ENCODE measurements around the gene CSNK1G2. TPM values are rescaled to one million over a fixed set of nuclear protein-coding genes. Genes with fewer than 3 reads are reported as not detected.

CSNK1G2 gene
- total and polyA plus RNA-seq, 2 experiments from 2014 or later: 39.6 to 147 TPM

GRCh38 chr19:1981253-1981652 lies 40.3 kb downstream of the CSNK1G2 start (continued):
- TF ChIP-seq ZNF331 (CRISPR knock-in tag; IDR thresholded peaks at IDR 0.05; ENCODE audit: low read depth): no peak
- no peak for TF ChIP-seq EZH2phosphoT487 (IDR thresholded peaks at IDR 0.05; ENCODE audit: unreplicated experiment)
- TF ChIP-seq STAT1 (IDR thresholded peaks at IDR 0.05; ENCODE audit: unreplicated experiment): no peak

GRCh38 chr19:1984357-1984756 lies 43.4 kb downstream of the CSNK1G2 start:
- Histone ChIP-seq H3K4me1 (ENCODE audit: insufficient read depth) (no peaks in the 10 kb centered on the region), H3K4me2 (no peak overlapping the region), H3K36me3 (ENCODE audit: insufficient read depth) (no peaks in the 10 kb centered on the region), H3F3A (replicated peaks; ENCODE audit: low read depth) (peaks cover 26% of the 10 kb centered on the region; the same call in 1 of the 2 replicates), H3K27ac (ENCODE audit: low read depth) (0 out of 2 replicates have a peak overlapping the region, but pooled peaks have one; percentile 32), H3K27me3 (ENCODE audit: insufficient read depth) (no peaks in the 10 kb centered on the region), H3K4me3 (no peak overlapping the region), H3K9me2 (ENCODE audit: insufficient read depth) (no peaks in the 10 kb centered on the region), H3K79me2 (replicated peaks; ENCODE audit: insufficient read depth) (no peaks in the 10 kb centered on the region), H4K20me1 (replicated peaks; ENCODE audit: insufficient read depth) (no peaks in the 10 kb centered on the region; the same call in none of the 2 replicates), H2AFZ (no peak overlapping the region)
- H3K36me3 Mint-ChIP-seq (ENCODE audit: low read depth): peaks cover 37% of the 10 kb centered on the region
- DNase-seq (ENCODE audit: low spot score) (no peak), ATAC-seq (no peak)
- H3K27ac Mint-ChIP-seq: no peak overlapping the region
- TF ChIP-seq EZH2phosphoT487 (IDR thresholded peaks at IDR 0.05; ENCODE audit: unreplicated experiment): no peak
- TF ChIP-seq EZH2 (IDR thresholded peaks at IDR 0.05; ENCODE audit: low read depth, unreplicated experiment): no peak
- no peak for TF ChIP-seq ZNF114 (CRISPR knock-in tag; IDR thresholded peaks at IDR 0.05)
- no peak for TF ChIP-seq STAT1 (IDR thresholded peaks at IDR 0.05; ENCODE audit: unreplicated experiment)
- no peak for TF ChIP-seq ETS1 (IDR thresholded peaks at IDR 0.05)
- H3K4me1 Mint-ChIP-seq: no peaks in the 10 kb centered on the region
- H3K4me3 Mint-ChIP-seq: no peak overlapping the region
- H3K9me3 Mint-ChIP-seq: no peaks in the 10 kb centered on the region
- H3K27me3 Mint-ChIP-seq (ENCODE audit: insufficient read depth, low read depth, poor library complexity): peaks cover 11% of the 10 kb centered on the region

GRCh38 chr19:1985588-1986356 lies 44.8 kb downstream of the CSNK1G2 start:
- no peaks in the 10 kb centered on the region for H3K27me3 ChIP-seq (ENCODE audit: insufficient read depth)
- H3K27me3 Mint-ChIP-seq (ENCODE audit: insufficient read depth, low read depth, poor library complexity): peaks cover 16% of the 10 kb centered on the region
- no peaks in the 10 kb centered on the region for H3K9me3 Mint-ChIP-seq
- no peak overlapping the region for H3K4me2 ChIP-seq
- DNase-seq (ENCODE audit: low spot score) (peak; percentile 36), ATAC-seq (peak; percentile 33)
- H3K79me2 ChIP-seq (replicated peaks; ENCODE audit: insufficient read depth): no peaks in the 10 kb centered on the region
- H3K36me3 ChIP-seq (ENCODE audit: insufficient read depth): no peaks in the 10 kb centered on the region
- TF ChIP-seq ETS1 (IDR thresholded peaks at IDR 0.05) (no peak), POLR2AphosphoS5 (IDR thresholded peaks at IDR 0.05; ENCODE audit: low read depth) (peak; percentile 10)
- H3K4me3 Mint-ChIP-seq: no peak overlapping the region
- peaks cover 45% of the 10 kb centered on the region for H3K36me3 Mint-ChIP-seq (ENCODE audit: low read depth)
- H4K20me1 ChIP-seq (replicated peaks; ENCODE audit: insufficient read depth): peaks cover 7% of the 10 kb centered on the region; the same call in 1 of the 2 replicates
- no peak overlapping the region for H3K27ac ChIP-seq (ENCODE audit: low read depth)
- no peak overlapping the region for H2AFZ ChIP-seq
- H3K4me1 Mint-ChIP-seq: no peaks in the 10 kb centered on the region
- H3K9me2 ChIP-seq (ENCODE audit: insufficient read depth): no peaks in the 10 kb centered on the region
- H3K27ac Mint-ChIP-seq: no peak overlapping the region
- H3K4me3 ChIP-seq: no peak overlapping the region
- peaks cover 33% of the 10 kb centered on the region; the same call in 1 of the 2 replicates for H3F3A ChIP-seq (replicated peaks; ENCODE audit: low read depth)
- no peaks in the 10 kb centered on the region for H3K4me1 ChIP-seq (ENCODE audit: insufficient read depth)

All from GM23338 (cell line).